MM.1S (cell line): ENCODE data around the gene SBSN.
A peak's percentile ranks its signal among the peaks of the same experiment; 100 is the strongest.

ENCODE experiments used
- CTCF ChIP-seq: fragments of 300-600 bp; sonication (generic); IDR thresholded peaks from 2 replicates; pipeline ENCODE4 v1.5.1; 2016; ENCODE audit warnings: antibody characterized with exemption, low read length, mixed read lengths
- EZH2 ChIP-seq: fragments of 300-600 bp; sonication (generic); optimal IDR thresholded peaks from 2 replicates; pipeline ENCODE3; 2017; ENCODE audit warnings: low read depth, mild to moderate bottlenecking, antibody characterized with exemption, low read length, mixed read lengths

GRCh38 chr19:35508129-35508528, 20.0 kb downstream of the SBSN start:
- TF ChIP-seq CTCF = no peak
- TF ChIP-seq EZH2 = peak; percentile 72
